Measurements from ENCODE around the gene SLC7A9.
"Not testable (repeated sequence)": the region's sequence is repeated elsewhere in the genome, so short reads cannot be mapped to it uniquely, and the experiment has no call there.

The SLC7A9 gene

GRCh38 chr19:32862741-32863140, 6.8 kb downstream of the SLC7A9 start:
- no peak for DNase-seq

- DNase-seq: no peak
Measured at GRCh38 chr19:32862173-32862572, 7.4 kb downstream of the SLC7A9 start.

DNA sequence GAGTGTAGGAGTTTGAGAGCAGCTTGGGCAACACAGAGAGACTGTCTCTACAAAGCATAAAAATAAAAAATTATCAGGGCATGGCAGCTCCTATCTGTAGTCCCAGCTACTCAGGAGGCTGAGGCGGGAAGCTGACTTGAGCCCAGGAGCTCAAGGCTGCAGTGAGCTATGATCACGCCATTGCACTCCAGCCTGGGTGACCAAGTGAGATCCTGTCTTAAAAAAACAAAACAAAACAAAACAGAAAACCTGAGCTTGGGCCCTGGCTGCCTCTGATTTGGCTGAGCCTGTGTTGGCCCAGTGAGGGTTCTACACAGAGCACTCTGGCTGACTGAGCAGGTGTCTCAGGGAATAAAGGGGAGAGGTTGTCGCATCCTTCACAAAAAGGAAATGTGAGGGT, 8.0 kb downstream of the SLC7A9 start:
- no peak for DNase-seq

GRCh38 chr19:32859591-32859990, 10.0 kb downstream of the SLC7A9 start:
- no peak for DNase-seq

DNA sequence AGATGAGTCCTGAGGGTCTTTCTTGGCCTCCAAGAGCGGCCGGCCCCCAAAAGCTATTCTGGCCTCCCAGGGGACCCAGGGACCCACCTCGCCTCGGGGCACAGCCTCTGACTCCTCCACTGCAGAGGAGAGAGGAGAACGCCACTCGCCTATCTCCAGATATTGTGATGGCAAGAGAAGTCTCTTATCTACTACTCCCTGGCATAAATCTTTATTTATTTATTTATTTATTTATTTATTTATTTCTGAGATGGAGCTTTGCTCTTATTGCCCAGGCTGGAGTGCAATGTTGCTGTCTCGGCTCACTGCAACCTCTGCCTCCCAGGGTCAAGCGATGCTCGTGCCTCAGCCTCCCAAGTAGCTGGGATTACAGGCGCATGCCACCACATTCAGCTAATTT, 11.0 kb downstream of the SLC7A9 start:
- DNase-seq: no peak

GRCh38 chr19:32858155-32858554, 11.4 kb downstream of the SLC7A9 start:
- no peak for DNase-seq

DNA sequence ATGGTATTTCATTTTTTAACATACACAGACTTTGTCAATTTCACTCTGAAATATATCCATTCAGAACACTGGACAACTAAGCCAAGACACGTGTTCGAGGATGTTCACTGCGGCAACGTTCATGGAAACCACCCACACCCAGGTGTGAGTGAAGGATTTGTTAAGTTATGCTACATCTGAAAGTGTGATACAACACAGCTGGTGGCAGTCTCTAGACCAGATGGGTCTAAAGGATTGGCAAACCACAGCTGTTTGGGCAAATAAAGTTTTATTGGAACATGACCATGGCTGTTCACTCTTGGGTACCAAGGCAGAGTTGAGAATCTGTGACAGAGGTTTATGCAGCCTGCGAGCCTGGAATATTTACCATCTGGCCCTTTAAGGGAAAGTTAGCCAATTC, 12.0 kb downstream of the SLC7A9 start:
- no peak for DNase-seq

GRCh38 chr19:32856818-32857217, 12.7 kb downstream of the SLC7A9 start:
- not testable (repeated sequence) for DNase-seq

DNA sequence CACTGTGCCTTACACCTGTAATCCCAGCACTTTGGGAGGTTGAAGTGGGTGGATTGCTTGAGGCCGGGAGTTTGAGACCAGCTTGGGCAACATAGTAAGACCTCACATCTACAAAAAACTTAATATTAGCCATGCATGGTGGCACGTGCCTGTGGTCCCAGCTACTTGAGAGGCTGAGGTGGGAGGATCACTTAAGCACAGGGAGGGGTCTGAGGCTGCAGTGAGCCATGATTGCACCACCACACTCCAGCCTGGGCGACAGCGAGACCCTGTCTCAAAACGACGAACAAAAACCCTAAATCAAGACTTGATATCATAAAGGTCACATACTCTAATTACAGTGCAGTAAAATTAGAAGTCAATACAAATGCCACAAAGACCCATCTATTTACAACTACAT, 17.4 kb downstream of the SLC7A9 start:
- no peak for DNase-seq

DNA sequence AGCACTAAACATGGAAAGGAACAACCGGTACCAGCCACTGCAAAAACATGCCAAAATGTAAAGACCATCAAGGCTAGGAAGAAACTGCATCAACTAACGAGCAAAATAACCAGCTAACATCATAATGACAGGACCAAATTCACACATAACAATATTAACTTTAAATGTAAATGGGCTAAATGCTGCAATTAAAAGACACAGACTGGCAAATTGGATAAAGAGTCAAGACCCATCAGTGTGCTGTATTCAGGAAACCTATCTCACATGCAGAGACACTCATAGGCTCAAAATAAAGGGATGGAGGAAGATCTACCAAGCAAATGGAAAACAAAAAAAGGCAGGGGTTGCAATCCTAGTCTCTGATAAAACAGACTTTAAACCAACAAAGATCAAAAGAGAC, 21.5 kb downstream of the SLC7A9 start:
- not testable (repeated sequence) for DNase-seq

- no peak for DNase-seq
Measured at GRCh38 chr19:32843716-32844245, 25.8 kb downstream of the SLC7A9 start.

GRCh38 chr19:32842061-32842460, 27.5 kb downstream of the SLC7A9 start:
- DNase-seq: no peak

DNA sequence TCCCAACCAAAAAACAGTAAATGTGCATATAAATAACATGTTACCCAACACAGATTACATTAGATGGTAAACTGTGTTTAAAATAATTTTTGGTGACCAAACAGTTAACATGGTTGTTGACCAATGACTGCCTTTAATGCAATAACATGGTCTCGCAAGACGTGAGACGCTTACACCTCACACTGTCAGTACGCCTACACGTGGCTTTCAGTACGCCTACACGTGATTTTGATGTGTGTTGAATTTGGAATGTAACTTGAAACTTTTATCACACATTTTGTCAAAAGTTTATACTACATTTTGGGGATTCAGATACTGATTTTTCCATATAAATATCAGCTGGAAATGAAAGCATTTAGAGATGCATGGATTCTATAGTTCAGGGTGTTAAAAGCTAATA, 32.0 kb downstream of the SLC7A9 start:
- DNase-seq: no peak

GRCh38 chr19:32833388-32833787, 36.2 kb downstream of the SLC7A9 start:
- DNase-seq: not testable (repeated sequence)

DNA sequence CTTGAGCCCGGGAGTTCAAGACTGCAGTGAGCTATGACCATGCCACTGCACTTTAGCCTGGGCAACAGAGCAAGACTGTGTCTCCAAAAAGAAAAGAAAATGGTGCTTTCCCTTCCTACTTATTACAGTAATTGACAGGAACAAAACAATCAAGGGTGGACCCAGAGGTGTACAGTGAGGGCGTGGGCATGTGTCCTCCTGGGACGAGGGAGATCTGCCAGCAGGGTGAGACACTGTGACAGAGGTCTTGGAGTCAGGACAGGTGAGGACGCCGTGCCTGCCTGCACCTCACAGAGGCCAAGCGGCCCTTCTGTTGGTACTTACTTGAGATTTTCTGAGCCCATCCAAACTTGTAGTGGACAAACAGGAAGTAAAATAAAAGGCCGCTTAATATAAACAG, 36.7 kb downstream of the SLC7A9 start:
- not testable (repeated sequence) for DNase-seq

- DNase-seq: not testable (repeated sequence)
Measured at GRCh38 chr19:32832094-32832493, 37.5 kb downstream of the SLC7A9 start.

DNA sequence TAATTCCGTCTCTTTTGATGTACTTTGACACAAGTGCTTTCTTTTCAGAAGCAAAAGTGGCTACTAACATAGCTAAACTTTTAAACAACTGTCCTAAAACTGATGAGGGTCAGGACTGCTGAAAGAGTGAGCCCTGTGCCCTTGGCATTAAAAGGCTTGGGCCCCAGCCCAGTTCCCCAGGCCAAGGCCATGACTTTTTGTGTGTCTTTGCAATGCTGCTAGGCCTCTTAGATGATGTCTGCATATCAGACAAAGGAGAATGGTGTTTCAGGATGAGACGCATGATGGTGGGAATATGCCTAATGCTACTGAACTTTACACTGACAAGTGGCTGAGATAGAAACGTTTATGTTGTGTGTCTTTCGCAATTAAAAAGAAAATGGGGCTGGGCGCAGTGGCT, 38.0 kb downstream of the SLC7A9 start:
- no peak for DNase-seq

DNA sequence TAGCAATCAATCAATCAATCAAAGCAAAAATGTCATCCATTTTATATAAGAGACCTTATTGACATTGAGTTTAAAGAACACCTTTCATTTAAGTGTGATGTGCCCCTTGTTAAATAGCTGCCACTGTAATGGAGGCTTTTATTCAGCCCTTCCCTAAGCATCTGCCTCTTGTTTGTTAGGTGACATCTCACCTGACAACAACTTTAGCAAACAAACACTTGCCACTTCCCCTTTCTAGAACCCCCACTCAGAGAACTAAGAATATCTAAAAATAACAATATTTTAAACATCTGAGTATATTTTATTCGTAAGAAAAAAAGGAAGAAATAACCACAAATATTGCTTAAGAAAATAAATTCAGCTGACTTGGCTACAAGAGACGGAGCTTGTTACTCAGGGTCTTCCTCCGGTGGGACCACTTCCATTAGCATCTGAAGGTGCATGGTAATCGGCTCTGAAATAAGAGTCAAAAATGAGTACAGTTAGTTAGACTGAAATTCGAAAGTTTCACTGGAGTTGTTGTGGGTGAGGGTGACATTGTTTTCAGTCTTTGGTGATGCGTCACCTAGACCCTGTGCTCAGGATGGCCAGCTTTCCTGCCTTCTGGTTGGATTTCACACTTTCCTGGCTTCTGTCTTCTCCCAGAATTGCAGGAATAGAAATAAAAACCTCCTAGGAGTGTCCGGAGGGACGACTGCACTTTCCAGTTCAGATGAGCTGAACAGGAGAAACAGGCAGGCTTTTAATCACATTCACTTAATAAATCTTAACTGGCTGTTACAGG, 39.1 kb downstream of the SLC7A9 start:
- no peak for DNase-seq

DNA sequence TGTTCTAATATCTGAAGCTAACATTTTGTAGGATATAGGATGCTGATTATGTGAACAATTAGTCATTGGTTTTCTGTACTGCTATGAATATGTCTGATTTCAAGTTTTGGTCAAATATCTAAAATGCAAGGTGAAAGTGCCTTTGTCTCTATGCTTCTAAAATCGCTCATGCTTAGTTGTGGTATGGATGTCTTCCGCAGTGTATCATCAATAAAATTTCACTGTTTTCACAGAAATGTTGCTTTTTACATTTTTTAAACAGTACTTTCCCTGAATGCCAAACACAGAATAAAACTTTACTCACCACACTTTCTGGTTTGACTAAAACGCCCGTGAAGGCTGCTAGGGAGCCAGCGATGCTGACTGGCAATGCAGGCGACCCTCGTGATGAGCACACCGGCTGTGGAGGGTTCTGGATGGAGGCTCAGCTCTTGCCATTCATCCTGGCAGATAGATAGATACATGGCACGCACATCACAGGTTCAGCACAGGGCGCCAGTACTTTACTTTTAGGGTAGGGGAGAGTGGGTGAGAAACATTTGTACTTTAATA, 40.1 kb downstream of the SLC7A9 start:
- no peak for DNase-seq

- no peak for DNase-seq
Measured at GRCh38 chr19:32828643-32829344, 40.8 kb downstream of the SLC7A9 start.

- DNase-seq: no peak
Measured at GRCh38 chr19:32828139-32828538, 41.4 kb downstream of the SLC7A9 start.

DNA sequence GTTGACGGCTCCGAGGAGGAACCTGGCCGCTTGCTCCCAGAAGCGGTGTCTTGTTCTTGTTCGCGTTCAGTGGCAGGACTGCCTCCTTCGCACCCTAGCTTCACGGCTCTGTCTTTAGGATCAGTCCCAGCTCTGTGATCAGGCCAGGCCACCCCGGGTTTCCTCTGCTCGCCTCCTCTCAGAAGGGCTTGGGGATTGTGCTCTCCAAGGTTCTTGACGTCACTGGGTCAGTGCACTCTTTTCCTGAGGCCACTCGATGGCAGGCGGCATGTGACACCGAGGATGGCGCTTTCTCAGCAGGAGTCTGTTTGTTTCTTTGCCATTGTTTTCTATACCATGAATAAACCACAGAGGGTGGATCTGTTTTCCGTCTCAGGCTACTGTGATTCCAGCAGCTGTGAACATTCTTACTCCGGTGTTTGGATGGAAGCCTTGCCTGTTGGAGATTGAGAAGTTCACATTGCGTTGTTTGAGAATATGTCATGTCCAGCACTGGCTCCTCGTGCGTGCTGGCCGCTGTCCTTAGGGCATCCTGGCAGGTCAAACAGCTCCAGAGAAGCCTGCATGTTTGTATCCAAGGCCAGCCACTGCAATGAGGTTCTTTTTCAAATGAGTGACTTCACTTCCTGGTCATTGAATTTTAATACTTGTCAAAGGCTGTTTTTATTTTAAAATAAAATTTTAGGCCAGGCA, 44.5 kb downstream of the SLC7A9 start:
- no peak for DNase-seq

DNA sequence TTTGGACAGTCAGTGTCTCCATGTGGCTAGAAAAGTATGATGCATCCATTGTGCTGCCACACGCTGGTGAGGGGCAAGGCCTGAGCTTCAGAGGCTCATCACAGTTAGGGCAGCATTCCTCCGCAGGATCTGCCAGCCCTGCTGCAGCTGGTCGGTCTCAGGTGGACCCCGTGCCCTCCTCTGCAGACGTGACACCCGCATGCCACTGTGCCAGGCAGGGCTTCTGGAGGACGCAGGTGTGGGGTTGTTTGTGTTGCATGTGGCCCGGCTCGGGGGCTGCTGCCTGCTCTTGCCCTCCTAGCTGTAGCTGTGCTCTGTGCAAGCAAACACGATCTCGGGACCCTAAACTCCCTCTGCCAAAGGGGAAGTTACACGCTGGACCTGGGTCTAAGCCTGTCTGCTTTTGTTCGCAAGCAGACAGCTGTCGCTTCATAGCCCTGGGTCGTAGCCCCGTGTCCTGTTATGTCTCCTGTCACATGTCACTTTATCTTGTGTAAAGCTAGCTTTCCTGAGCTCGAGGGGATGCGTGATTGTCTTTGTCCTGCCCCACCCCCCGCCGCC, 45.3 kb downstream of the SLC7A9 start:
- DNase-seq: no peak

Measured in NCI-H2227 treated with DMSO at 0.1 percent for 48 hours (cell line).